Liver (tissue), 3 donors: Measurements from ENCODE around the gene PHAX.

Experiments used
- CTCF ChIP-seq: fragments of 150-350 bp; IDR thresholded peaks from 2 replicates; pipeline ENCODE4 v1.5.1; 2017; ENCODE audit warnings: improper control_type of control experiment, low read depth, low read length; ENCODE audit not compliant: missing input control
- EGR1 ChIP-seq, 2 donors: IDR thresholded peaks; 2 replicates each; pipeline ENCODE4 v1.6.1; 2016 to 2018; ENCODE audit warnings: antibody characterized with exemption in 2 of 2, low read depth in 2 of 2
- FOXA1 ChIP-seq: IDR thresholded peaks from 2 replicates; pipeline ENCODE4 v1.6.1; 2016; ENCODE audit warnings: antibody characterized with exemption
- FOXA2 ChIP-seq: IDR thresholded peaks from 2 replicates; pipeline ENCODE4 v1.6.1; 2016; ENCODE audit warnings: antibody characterized with exemption
- GABPA ChIP-seq, 2 donors: IDR thresholded peaks in 1 of 2; conservative IDR thresholded peaks in 1 of 2; 2 replicates each; pipeline ENCODE4 v1.6.1; 2016; ENCODE audit warnings: antibody characterized with exemption in 2 of 2, mild to moderate bottlenecking in 1 of 2, moderate library complexity in 1 of 2
- JUND ChIP-seq, 2 donors: IDR thresholded peaks; 2 replicates each; pipeline ENCODE4 v1.6.1; 2016; ENCODE audit warnings: antibody characterized with exemption in 2 of 2
- MAX ChIP-seq: IDR thresholded peaks from 2 replicates; pipeline ENCODE4 v1.6.1; 2016; ENCODE audit warnings: antibody characterized with exemption
- RAD21 ChIP-seq, 2 donors: IDR thresholded peaks; 2 replicates each; pipeline ENCODE4 v1.6.1; 2016; ENCODE audit warnings: antibody characterized with exemption in 2 of 2, mild to moderate bottlenecking in 2 of 2
- REST ChIP-seq: IDR thresholded peaks from 2 replicates; pipeline ENCODE4 v1.6.1; 2016; ENCODE audit warnings: antibody characterized with exemption, mild to moderate bottlenecking
- RXRA ChIP-seq, 2 donors: IDR thresholded peaks; 2 replicates each; pipeline ENCODE4 v1.6.1; 2017 to 2018; ENCODE audit warnings: antibody characterized with exemption in 2 of 2, mild to moderate bottlenecking in 1 of 2
- TAF1 ChIP-seq: conservative IDR thresholded peaks from 2 replicates; pipeline ENCODE4 v1.6.1; 2016; ENCODE audit warnings: antibody characterized with exemption, mild to moderate bottlenecking
- YY1 ChIP-seq: IDR thresholded peaks from 2 replicates; pipeline ENCODE4 v1.6.1; 2016; ENCODE audit warnings: antibody characterized with exemption, mild to moderate bottlenecking
- ZBTB33 ChIP-seq: IDR thresholded peaks from 2 replicates; pipeline ENCODE4 v1.6.1; 2016; ENCODE audit warnings: antibody characterized with exemption
- donor health status: healthy.
- donor health status: healthy.

GRCh38 chr5:126659805-126660482, 59.2 kb downstream of the PHAX start:
- no peak for TF ChIP-seq GABPA (IDR thresholded peaks at IDR 0.05 in 1 of 2, conservative IDR thresholded peaks at IDR 0.05 in 1 of 2)
- TF ChIP-seq CTCF = no peak
- no peak for TF ChIP-seq MAX
- TF ChIP-seq YY1 = no peak
- TF ChIP-seq RAD21 (IDR thresholded peaks at IDR 0.05) = no peak
- TF ChIP-seq ZBTB33 = no peak
- no peak for TF ChIP-seq REST
- no peak for TF ChIP-seq TAF1
- no peak for TF ChIP-seq FOXA2
- TF ChIP-seq JUND (IDR thresholded peaks at IDR 0.05) = no peak
- no peak for TF ChIP-seq EGR1 (IDR thresholded peaks at IDR 0.05; ENCODE audit: low read depth in 2 of 2)
- no peak for TF ChIP-seq RXRA (IDR thresholded peaks at IDR 0.05)
- TF ChIP-seq FOXA1 = no peak
